Mucosa of stomach (tissue), 1 donor: ENCODE data around the gene SFXN5.

Source experiments
- H3K27me3 ChIP-seq: one replicate; pipeline ENCODE4 v1.7.0; 2013; ENCODE audit warnings: mild to moderate bottlenecking, low read length; ENCODE audit not compliant: control insufficient read depth, insufficient read depth
- H3K36me3 ChIP-seq: one replicate; pipeline ENCODE4 v1.7.0; 2013; ENCODE audit warnings: low read length; ENCODE audit not compliant: control insufficient read depth, insufficient read depth
- H3K4me1 ChIP-seq: one replicate; pipeline ENCODE4 v1.7.0; 2013; ENCODE audit warnings: mild to moderate bottlenecking, low read length; ENCODE audit not compliant: control insufficient read depth, insufficient read depth
- H3K4me3 ChIP-seq: one replicate; pipeline ENCODE4 v1.7.0; 2013; ENCODE audit warnings: low read length
- H3K9ac ChIP-seq: one replicate; pipeline ENCODE4 v1.7.0; 2013; ENCODE audit warnings: mild to moderate bottlenecking, low read length, moderate library complexity
- H3K9me3 ChIP-seq: one replicate; pipeline ENCODE4 v1.7.0; 2013; ENCODE audit warnings: mild to moderate bottlenecking, low read length, moderate library complexity; ENCODE audit not compliant: control insufficient read depth
- donor health status: Pancreatic carcinoma.

Gene SFXN5

DNA sequence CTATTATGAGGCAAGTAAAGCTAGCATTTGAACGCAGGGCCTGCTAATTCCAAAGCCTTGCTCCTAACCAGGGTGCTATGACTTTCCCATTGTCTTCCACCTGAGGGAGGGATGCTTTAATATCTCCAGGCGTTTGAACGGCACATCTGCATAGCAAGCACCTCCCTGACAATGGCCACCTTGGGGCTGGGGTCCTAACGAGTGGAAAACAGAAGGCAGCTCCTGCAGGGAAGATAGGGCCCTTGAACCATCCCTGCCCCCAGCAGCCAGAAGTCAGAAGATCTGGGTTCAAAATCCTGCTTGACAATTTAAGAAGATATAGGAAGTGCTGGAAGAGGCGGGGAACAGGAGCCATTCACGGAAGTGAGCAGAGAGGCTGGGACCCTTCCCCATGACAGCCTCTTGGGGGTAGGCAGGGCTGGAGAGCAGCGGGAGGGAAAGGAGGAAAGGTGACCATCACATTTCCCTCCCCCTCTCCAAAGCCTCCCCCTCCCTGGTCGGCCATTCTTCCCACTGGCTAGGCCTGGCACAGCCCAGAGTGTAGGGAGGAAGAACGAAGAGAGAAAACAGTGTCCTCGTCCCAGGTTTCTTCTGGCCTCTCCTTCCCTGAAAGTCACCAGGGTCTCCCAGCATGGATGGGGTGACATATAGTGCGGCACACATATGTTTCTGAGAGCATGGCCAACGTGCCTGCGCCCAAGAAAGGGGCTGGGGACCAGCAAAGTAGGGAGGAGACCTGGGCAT lies 80.6 kb downstream of the SFXN5 start:
- peaks cover 5% of the 10 kb centered on the region for H3K4me1 ChIP-seq
- H3K27me3 ChIP-seq = no peaks in the 10 kb centered on the region
- H3K9ac ChIP-seq = no peak overlapping the region
- H3K4me3 ChIP-seq = no peak overlapping the region
- H3K36me3 ChIP-seq = no peaks in the 10 kb centered on the region
- H3K9me3 ChIP-seq = no peaks in the 10 kb centered on the region

GRCh38 chr2:72989770-72990556 lies 81.5 kb downstream of the SFXN5 start:
- H3K4me3 ChIP-seq = no peak overlapping the region
- peaks cover 6% of the 10 kb centered on the region for H3K4me1 ChIP-seq
- H3K9me3 ChIP-seq = no peaks in the 10 kb centered on the region
- H3K9ac ChIP-seq = no peak overlapping the region
- no peaks in the 10 kb centered on the region for H3K27me3 ChIP-seq
- no peaks in the 10 kb centered on the region for H3K36me3 ChIP-seq

DNA sequence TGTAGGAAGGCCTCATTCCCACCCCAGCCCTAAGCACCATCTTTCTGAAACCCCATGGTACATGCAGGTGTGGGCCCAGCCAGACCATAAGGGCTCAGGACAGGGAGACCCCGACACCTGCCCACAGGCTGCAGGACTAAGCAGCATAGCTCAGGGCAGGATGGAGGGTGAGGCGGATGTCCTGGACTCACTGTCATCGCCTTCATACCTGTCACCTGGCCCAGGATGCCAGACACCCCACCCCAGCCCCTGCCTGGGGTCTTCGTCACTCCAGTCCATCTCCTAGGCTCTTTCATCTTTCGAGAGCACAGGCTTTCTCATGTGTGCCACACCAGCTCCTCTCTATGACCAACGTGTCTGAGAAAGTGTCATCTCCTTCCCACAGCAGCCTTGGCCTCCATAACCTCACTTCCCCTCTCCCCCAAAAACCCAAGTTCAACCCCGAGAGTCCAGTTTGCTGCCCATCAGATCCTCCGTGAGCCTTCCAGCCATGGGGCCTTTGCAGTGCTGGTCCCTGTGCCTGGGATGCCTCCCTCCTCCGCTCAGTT lies 82.7 kb downstream of the SFXN5 start:
- H3K9ac ChIP-seq = no peak overlapping the region
- H3K36me3 ChIP-seq = no peaks in the 10 kb centered on the region
- H3K27me3 ChIP-seq = no peaks in the 10 kb centered on the region
- no peaks in the 10 kb centered on the region for H3K9me3 ChIP-seq
- H3K4me3 ChIP-seq = no peak overlapping the region
- H3K4me1 ChIP-seq = peaks cover 16% of the 10 kb centered on the region

GRCh38 chr2:72988041-72988440 lies 83.5 kb downstream of the SFXN5 start:
- Histone ChIP-seq H3K9me3 (no peaks in the 10 kb centered on the region), H3K4me3 (no peak overlapping the region), H3K9ac (no peak overlapping the region), H3K36me3 (no peaks in the 10 kb centered on the region), H3K4me1 (peaks cover 17% of the 10 kb centered on the region), H3K27me3 (no peaks in the 10 kb centered on the region)

DNA sequence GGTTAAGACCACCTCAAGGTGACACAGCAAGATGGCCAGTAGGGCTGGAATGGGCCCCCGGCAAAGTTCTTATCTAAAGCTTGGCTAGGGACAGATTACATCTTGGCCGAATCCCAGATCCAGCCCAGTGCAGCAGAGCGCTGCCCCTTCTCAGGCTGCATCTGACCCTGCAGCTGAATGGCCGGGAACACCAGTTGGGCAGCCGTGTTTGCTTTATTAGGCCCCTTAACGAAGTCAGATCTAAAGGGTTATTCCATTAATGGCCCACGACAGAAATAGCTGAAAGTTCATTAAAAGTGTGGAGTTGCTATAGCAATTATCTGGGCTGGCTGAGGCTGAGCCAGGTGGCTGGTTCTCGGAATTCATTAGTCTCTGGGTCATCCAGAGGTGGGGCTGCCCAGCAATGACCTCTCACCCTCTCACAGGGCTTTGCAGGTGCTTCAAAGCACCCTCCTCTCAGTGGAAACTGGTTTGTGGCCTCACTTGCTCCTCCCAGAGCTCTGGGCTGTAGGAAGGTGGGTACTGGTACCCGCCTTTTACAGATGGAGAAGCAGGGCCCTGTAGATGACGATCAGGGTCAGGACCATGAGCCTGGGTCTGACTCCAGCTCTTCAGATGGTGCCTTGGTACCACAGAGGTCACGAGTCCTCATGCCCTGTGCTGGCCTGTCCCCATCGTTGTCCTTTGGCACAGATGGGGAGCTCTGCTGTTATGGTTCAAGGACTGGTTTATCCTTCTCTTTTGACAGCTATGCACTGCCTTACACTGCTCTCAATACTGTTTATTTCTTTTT lies 85.4 kb downstream of the SFXN5 start:
- Histone ChIP-seq H3K9me3 (no peaks in the 10 kb centered on the region), H3K4me1 (peaks cover 17% of the 10 kb centered on the region), H3K36me3 (no peaks in the 10 kb centered on the region), H3K9ac (no peak overlapping the region), H3K27me3 (no peaks in the 10 kb centered on the region), H3K4me3 (no peak overlapping the region)

GRCh38 chr2:72985136-72985535 lies 86.4 kb downstream of the SFXN5 start:
- Histone ChIP-seq H3K36me3 (no peaks in the 10 kb centered on the region), H3K9ac (no peak overlapping the region), H3K27me3 (no peaks in the 10 kb centered on the region), H3K9me3 (no peaks in the 10 kb centered on the region), H3K4me1 (peaks cover 17% of the 10 kb centered on the region), H3K4me3 (no peak overlapping the region)

GRCh38 chr2:72984172-72984671 lies 87.3 kb downstream of the SFXN5 start:
- no peaks in the 10 kb centered on the region for H3K9me3 ChIP-seq
- H3K9ac ChIP-seq = no peak overlapping the region
- H3K36me3 ChIP-seq = no peaks in the 10 kb centered on the region
- no peaks in the 10 kb centered on the region for H3K27me3 ChIP-seq
- peaks cover 17% of the 10 kb centered on the region for H3K4me1 ChIP-seq
- no peak overlapping the region for H3K4me3 ChIP-seq

- Histone ChIP-seq H3K4me3 (no peak overlapping the region), H3K27me3 (no peaks in the 10 kb centered on the region), H3K4me1 (peaks cover 17% of the 10 kb centered on the region), H3K9me3 (no peaks in the 10 kb centered on the region), H3K9ac (no peak overlapping the region), H3K36me3 (no peaks in the 10 kb centered on the region)
These were observed 87.9 kb downstream of the SFXN5 start for GRCh38 chr2:72983500-72984161.

GRCh38 chr2:72982781-72983499 lies 88.6 kb downstream of the SFXN5 start:
- H3K4me1 ChIP-seq = peaks cover 17% of the 10 kb centered on the region
- H3K27me3 ChIP-seq = no peaks in the 10 kb centered on the region
- no peaks in the 10 kb centered on the region for H3K36me3 ChIP-seq
- H3K4me3 ChIP-seq = no peak overlapping the region
- H3K9me3 ChIP-seq = no peaks in the 10 kb centered on the region
- H3K9ac ChIP-seq = no peak overlapping the region

GRCh38 chr2:72982219-72982618 lies 89.3 kb downstream of the SFXN5 start:
- H3K9me3 ChIP-seq = no peaks in the 10 kb centered on the region
- H3K9ac ChIP-seq = no peak overlapping the region
- peaks cover 17% of the 10 kb centered on the region for H3K4me1 ChIP-seq
- no peak overlapping the region for H3K4me3 ChIP-seq
- H3K27me3 ChIP-seq = no peaks in the 10 kb centered on the region
- no peaks in the 10 kb centered on the region for H3K36me3 ChIP-seq

DNA sequence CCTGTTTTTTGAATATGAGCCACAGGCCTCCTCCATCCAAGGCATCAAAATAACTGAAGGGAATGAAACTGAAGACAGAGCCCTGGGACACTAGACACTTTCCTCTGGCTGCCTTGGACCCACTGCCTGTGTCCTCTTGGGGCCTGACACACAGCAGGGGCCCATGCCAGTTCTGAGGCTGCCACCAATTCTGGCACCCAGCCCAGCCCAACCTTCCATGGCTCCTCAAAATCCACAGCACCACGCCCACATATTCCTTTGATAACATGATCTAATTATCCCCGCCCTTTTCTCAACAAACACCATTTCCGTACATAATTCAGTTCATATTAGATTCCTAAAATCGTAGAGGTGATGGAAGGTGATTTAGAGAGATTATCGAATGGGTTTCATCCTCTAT lies 90.0 kb downstream of the SFXN5 start:
- no peak overlapping the region for H3K4me3 ChIP-seq
- no peaks in the 10 kb centered on the region for H3K9me3 ChIP-seq
- no peak overlapping the region for H3K9ac ChIP-seq
- no peaks in the 10 kb centered on the region for H3K36me3 ChIP-seq
- H3K27me3 ChIP-seq = no peaks in the 10 kb centered on the region
- H3K4me1 ChIP-seq = peaks cover 17% of the 10 kb centered on the region
